H1 (cell line): Measurements from ENCODE around the gene NRP2. TPM values are rescaled to one million over a fixed set of nuclear protein-coding genes. Genes with fewer than 3 reads are reported as not detected.

Experiments used
- CTCF ChIA-PET: fragments of 300-600 bp; sonication (Branson Sonifier 250); formaldehyde crosslinking; loops from one replicate; lab custom pipeline; 2021; ENCODE audit not compliant: partially characterized antibody; lab: Charles Lee
- POLR2A ChIA-PET: fragments of 300-600 bp; sonication (Branson Sonifier 250); formaldehyde crosslinking; loops from one replicate; lab custom pipeline; 2021; ENCODE audit warnings: inconsistent platforms; ENCODE audit not compliant: partially characterized antibody; lab: Charles Lee
- DNase-seq, 2 experiments: peaks; one replicate each; pipeline versions ENCODE4 v3.0.0 to v3.0.0-alpha.2; 2010 to 2022; ENCODE audit warnings: low spot score in 2 of 2, low read depth in 1 of 2, mixed read lengths in 1 of 2
- FAIRE-seq: peaks from 2 replicates; lab custom pipeline; 2011; peaks lifted over from hg19 to GRCh38; lab: Jason Lieb, UNC
- H2AFZ ChIP-seq: 2 replicates; pipeline ENCODE4 v1.8.1; 2012; ENCODE audit warnings: low read length, inconsistent platforms
- H2AK5ac ChIP-seq: 2 replicates; pipeline ENCODE4 v1.6.1; 2013; ENCODE audit warnings: low read depth, low read length
- H2BK120ac ChIP-seq: replicated peaks from 2 replicates; pipeline ENCODE3; 2013; ENCODE audit warnings: low read depth, low read length, inconsistent platforms
- H2BK12ac ChIP-seq: 2 replicates; pipeline ENCODE4 v1.6.1; 2013; ENCODE audit warnings: low read depth, low read length
- H2BK15ac ChIP-seq: 2 replicates; pipeline ENCODE4 v1.6.1; 2013; ENCODE audit warnings: low read length
- H2BK20ac ChIP-seq: 2 replicates; pipeline ENCODE4 v1.6.1; 2013; ENCODE audit warnings: low read length
- H2BK5ac ChIP-seq: 2 replicates; pipeline ENCODE4 v1.6.1; 2013; ENCODE audit warnings: low read depth, low read length
- H3K14ac ChIP-seq: 2 replicates; pipeline ENCODE4 v1.6.1; 2013; ENCODE audit warnings: inconsistent platforms; ENCODE audit not compliant: insufficient read length
- H3K18ac ChIP-seq: 2 replicates; pipeline ENCODE4 v1.6.1; 2013; ENCODE audit warnings: low read length; ENCODE audit errors: extremely low read depth
- H3K23ac ChIP-seq: 2 replicates; pipeline ENCODE4 v1.6.1; 2013; ENCODE audit warnings: inconsistent platforms; ENCODE audit not compliant: insufficient read length
- H3K23me2 ChIP-seq: 2 replicates; pipeline ENCODE4 v1.6.1; 2013; ENCODE audit warnings: low read depth, low read length
- H3K27ac ChIP-seq: 2 replicates; pipeline ENCODE4 v1.6.1; 2011; ENCODE audit warnings: low read depth, low read length, inconsistent platforms
- H3K27me3 ChIP-seq, 4 experiments: replicated peaks in 1 of 4; 1 replicate in 1 of 4; 2 replicates in 3 of 4; pipeline versions ENCODE4 v1.6.1 to v1.8.1; 2011 to 2013; ENCODE audit warnings: low read length in 3 of 4, mild to moderate bottlenecking in 3 of 4, inconsistent platforms in 2 of 4, mixed read lengths in 2 of 4, moderate library complexity in 1 of 4; ENCODE audit not compliant: control insufficient read depth in 3 of 4, insufficient read depth in 3 of 4; ENCODE audit errors: extremely low read depth in 1 of 4
- H3K36me3 ChIP-seq, 4 experiments: 2 replicates each; pipeline versions ENCODE4 v1.6.1 to v1.8.1; 2011 to 2013; ENCODE audit warnings: mild to moderate bottlenecking in 4 of 4, low read length in 3 of 4, moderate library complexity in 2 of 4, control low read depth in 1 of 4, inconsistent platforms in 1 of 4; ENCODE audit not compliant: insufficient read depth in 4 of 4, control insufficient read depth in 2 of 4
- H3K4ac ChIP-seq: replicated peaks from 2 replicates; pipeline ENCODE3; 2013; ENCODE audit warnings: low read length, low read depth, mixed read lengths, inconsistent platforms; ENCODE audit not compliant: insufficient read length
- H3K4me1 ChIP-seq, 4 experiments: replicated peaks in 1 of 4; 1 replicate in 1 of 4; 2 replicates in 3 of 4; pipeline versions ENCODE4 v1.6.1 to v1.8.1; 2011 to 2013; ENCODE audit warnings: low read length in 3 of 4, inconsistent platforms in 2 of 4, mixed read lengths in 1 of 4; ENCODE audit not compliant: insufficient read depth in 4 of 4, control insufficient read depth in 3 of 4
- H3K4me2 ChIP-seq, 2 experiments: 2 replicates each; pipeline versions ENCODE4 v1.6.1 to v1.8.1; 2011 to 2013; ENCODE audit warnings: low read depth in 2 of 2, low read length in 2 of 2, control low read depth in 1 of 2, inconsistent platforms in 1 of 2, mild to moderate bottlenecking in 1 of 2; ENCODE audit not compliant: insufficient read depth in 1 of 2
- H3K4me3 ChIP-seq, 4 experiments: fragments of 200-600, 300-600 bp in 1 of 4; sonication (generic), shearing (Covaris generic), sonication (Bioruptor Twin) in 1 of 4; 2 replicates each; pipeline versions ENCODE4 v1.5.1 to v1.8.1; 2011 to 2016; ENCODE audit warnings: low read length in 4 of 4, low read depth in 3 of 4, control low read depth in 2 of 4, inconsistent platforms in 2 of 4, mild to moderate bottlenecking in 2 of 4, mixed read lengths in 1 of 4, moderate library complexity in 1 of 4; ENCODE audit not compliant: insufficient read depth in 2 of 4; ENCODE audit errors: extremely low read depth in 1 of 4
- H3K56ac ChIP-seq: replicated peaks from 2 replicates; pipeline ENCODE3; 2013; ENCODE audit warnings: low read depth, mild to moderate bottlenecking, mixed read lengths, low read length, inconsistent platforms; ENCODE audit not compliant: insufficient read length
- H3K79me1 ChIP-seq: 2 replicates; pipeline ENCODE4 v1.6.1; 2013; ENCODE audit warnings: low read depth, low read length, control low read depth
- H3K79me2 ChIP-seq, 2 experiments: 2 replicates each; pipeline versions ENCODE4 v1.6.1 to v1.8.1; 2012 to 2013; ENCODE audit warnings: low read length in 2 of 2, mild to moderate bottlenecking in 2 of 2, inconsistent platforms in 1 of 2; ENCODE audit not compliant: insufficient read depth in 2 of 2, control insufficient read depth in 1 of 2
- H3K9ac ChIP-seq, 4 experiments: replicated peaks in 1 of 4; 1 replicate in 1 of 4; 2 replicates in 3 of 4; pipeline versions ENCODE4 v1.6.1 to v1.8.1; 2011 to 2013; ENCODE audit warnings: low read depth in 3 of 4, low read length in 3 of 4, control low read depth in 2 of 4, mild to moderate bottlenecking in 2 of 4, moderate library complexity in 2 of 4, inconsistent platforms in 1 of 4; ENCODE audit errors: extremely low read depth in 1 of 4
- H3K9me3 ChIP-seq, 2 experiments: 2 replicates each; pipeline versions ENCODE4 v1.6.1 to v1.8.1; 2012 to 2013; ENCODE audit warnings: mild to moderate bottlenecking in 2 of 2, moderate library complexity in 2 of 2, control low read depth in 1 of 2, inconsistent platforms in 1 of 2, low read depth in 1 of 2, low read length in 1 of 2, mixed read lengths in 1 of 2; ENCODE audit not compliant: insufficient read depth in 2 of 2
- H4K20me1 ChIP-seq, 2 experiments: replicated peaks in 1 of 2; 2 replicates each; pipeline versions ENCODE3 to v1.8.1; 2011 to 2013; ENCODE audit warnings: inconsistent platforms in 2 of 2, low read length in 2 of 2, mild to moderate bottlenecking in 1 of 2; ENCODE audit not compliant: insufficient read depth in 2 of 2, control insufficient read depth in 1 of 2
- H4K5ac ChIP-seq: 2 replicates; pipeline ENCODE4 v1.6.1; 2013; ENCODE audit warnings: low read length, low read depth, mixed read lengths, inconsistent platforms; ENCODE audit not compliant: insufficient read length
- H4K8ac ChIP-seq: 2 replicates; pipeline ENCODE4 v1.8.0; 2013; ENCODE audit warnings: mild to moderate bottlenecking, moderate library complexity, low read length, inconsistent platforms; ENCODE audit not compliant: insufficient read depth; ENCODE audit errors: extremely low read depth
- H4K91ac ChIP-seq: replicated peaks from 2 replicates; pipeline ENCODE3; 2013; ENCODE audit warnings: low read length, mixed read lengths, inconsistent platforms; ENCODE audit not compliant: insufficient read length
- ATF2 ChIP-seq: IDR thresholded peaks from 2 replicates; pipeline ENCODE4 v1.6.1; 2012; ENCODE audit warnings: low read length, inconsistent platforms
- CTBP2 ChIP-seq: IDR thresholded peaks from 2 replicates; pipeline ENCODE4 v1.7.0; 2011; ENCODE audit warnings: borderline replicate concordance, mild to moderate bottlenecking, moderate library complexity, mixed read lengths, low read length; ENCODE audit not compliant: insufficient read depth, insufficient read length
- EZH2 ChIP-seq: fragments of 200-600 bp; sonication (generic); IDR thresholded peaks from 2 replicates; pipeline ENCODE4 v1.7.1; 2012; ENCODE audit warnings: low read depth, mild to moderate bottlenecking, moderate library complexity, low read length, inconsistent platforms; ENCODE audit not compliant: severe bottlenecking
- GTF2F1 ChIP-seq: IDR thresholded peaks from 2 replicates; pipeline ENCODE4 v1.6.1; 2012; ENCODE audit warnings: low read depth, low read length, improper control_type of control experiment, borderline replicate concordance
- HDAC2 ChIP-seq, 2 experiments: fragments of 300-600 bp in 1 of 2; sonication (generic) in 1 of 2; IDR thresholded peaks; 2 replicates each; pipeline ENCODE4 v1.6.1; 2011 to 2012; ENCODE audit warnings: low read depth in 2 of 2, low read length in 2 of 2, mild to moderate bottlenecking in 2 of 2, moderate library complexity in 2 of 2, borderline replicate concordance in 1 of 2, inconsistent platforms in 1 of 2
- KDM1A ChIP-seq: fragments of 200-600, 300-600 bp; sonication (generic); IDR thresholded peaks from 2 replicates; pipeline ENCODE4 v1.7.1; 2016; ENCODE audit warnings: mild to moderate bottlenecking, low read length, borderline replicate concordance
- MAFK ChIP-seq: IDR thresholded peaks from 2 replicates; pipeline ENCODE4 v1.6.1; 2012; ENCODE audit warnings: low read depth, mild to moderate bottlenecking, improper control_type of control experiment, low read length
- POLR2A ChIP-seq, 2 experiments: IDR thresholded peaks; 1 replicate in 1 of 2; 2 replicates in 1 of 2; pipeline ENCODE4 v1.6.1; 2011; ENCODE audit warnings: low read depth in 2 of 2, low read length in 2 of 2, mild to moderate bottlenecking in 2 of 2; ENCODE audit errors: control extremely low read depth in 1 of 2
- RNF2 ChIP-seq: fragments of 200-900, 300-1000 bp; sonication (generic); IDR thresholded peaks from 2 replicates; pipeline ENCODE4 v1.7.1; 2016; ENCODE audit warnings: borderline replicate concordance, low read depth, mild to moderate bottlenecking, antibody characterized with exemption, low read length; ENCODE audit not compliant: poor library complexity, severe bottlenecking; ENCODE audit errors: missing control alignments
- SIN3A ChIP-seq, 2 experiments: IDR thresholded peaks in 1 of 2; conservative IDR thresholded peaks in 1 of 2; 2 replicates each; pipeline ENCODE4 v1.6.1; 2011 to 2012; ENCODE audit warnings: low read length in 2 of 2, improper control_type of control experiment in 1 of 2, low read depth in 1 of 2, mild to moderate bottlenecking in 1 of 2
- YY1 ChIP-seq: IDR thresholded peaks from 2 replicates; pipeline ENCODE4 v1.6.1; 2011; ENCODE audit warnings: low read depth, mild to moderate bottlenecking, low read length
- WGBS, 2 experiments: shearing (Covaris generic) in 1 of 2; methylation state at CpG; one replicate each; pipeline versions ENCODE4 v1.1.6 to v1.1.7; 2013 to 2015; ENCODE audit warnings: low lambda C conversion rate in 2 of 2, mixed read lengths in 2 of 2, inconsistent platforms in 1 of 2, low coverage in 1 of 2, missing lambda C conversion rate in 1 of 2; ENCODE audit not compliant: insufficient replicate concordance in 2 of 2, insufficient coverage in 1 of 2, insufficient read length in 1 of 2; ENCODE audit errors: extremely low coverage in 1 of 2, missing lambda C conversion rate in 1 of 2; 5-methylcytosine and 5-hydroxymethylcytosine counted together
- polyA plus RNA-seq, 7 experiments: library from polyadenylated mRNA; depleted of rRNA in 3 of 7; stranded (reverse) in 5 of 7; unstranded in 2 of 7; fragments of >200 nt in 5 of 7; fragments of 200-250 nt in 2 of 7; gene quantifications; 1 replicate in 5 of 7; 2 replicates in 1 of 7; 4 replicates in 1 of 7; pipeline versions ENCODE4 v1.2.1 to v1.2.3, GENCODE V29; 2011 to 2013; ENCODE audit warnings: missing spikeins in 2 of 7, mixed read lengths in 2 of 7
- total RNA-seq: library from RNA; stranded (reverse); fragmentation: NEBNext Ultra II Directional; extraction: Animal tissue kit (Norgen Biotek cat#: 25700); gene quantifications from 2 replicates; pipeline ENCODE4 v1.2.1, GENCODE V29; 2021

Gene NRP2
- total and polyA plus RNA-seq, 2 of the 8 experiments (the other 6 are each of a cell fraction or from before 2014, with no cell fraction given): 32.0 to 37.8 TPM

- no peak overlapping the region for H2AK5ac ChIP-seq
- H3K36me3 ChIP-seq: no peaks in the 10 kb centered on the region; a peak in 1 of 8 replicates
- H3K23ac ChIP-seq: no peak overlapping the region
- peak in 1 of 2 experiments; percentile 3 for DNase-seq
- H3K4me1 ChIP-seq: peaks cover 0 to 2% (median 0%) of the 10 kb centered on the region in 4 experiments; a peak in 2 of 7 replicates
- H3K79me2 ChIP-seq: no peaks in the 10 kb centered on the region
- no peak overlapping the region for H3K4me3 ChIP-seq
- ChIA-PET CTCF (interaction anchor here (1.2 to 3.6 kb wide), 6 partner anchors 10 to 339 kb away, joined by 3 to 18 read pairs (median 6); no protein-coding TSS in a partner anchor), POLR2A (no interaction called here)
- H3K14ac ChIP-seq: no peak overlapping the region
- no peaks in the 10 kb centered on the region for H3K23me2 ChIP-seq
- H3K4ac ChIP-seq: no peak overlapping the region
- no peak overlapping the region for H4K8ac ChIP-seq
- H3K9me3 ChIP-seq: no peaks in the 10 kb centered on the region
- no peak overlapping the region for H2AFZ ChIP-seq
- H3K27ac ChIP-seq: no peak overlapping the region
- no peak overlapping the region for H2BK20ac ChIP-seq
- no peak for FAIRE-seq
- H4K5ac ChIP-seq: no peak overlapping the region
- no peak overlapping the region for H4K91ac ChIP-seq
- no peak overlapping the region for H3K4me2 ChIP-seq
- H3K56ac ChIP-seq: no peak overlapping the region
- no peak overlapping the region for H2BK15ac ChIP-seq
- H2BK12ac ChIP-seq: no peak overlapping the region
- H3K9ac ChIP-seq: no peak overlapping the region
- no peaks in the 10 kb centered on the region for H3K79me1 ChIP-seq
- H3K18ac ChIP-seq: no peak overlapping the region
- no peaks in the 10 kb centered on the region for H4K20me1 ChIP-seq
- peaks cover 0 to 1% (median 0%) of the 10 kb centered on the region in 4 experiments; a peak in 1 of 7 replicates for H3K27me3 ChIP-seq
- 94% methylated on average over 5 of the region's 5 CpGs; no CpG with 5 or more reads in 1 of the 2 experiments for WGBS, 2 experiments
- no peak overlapping the region for H2BK120ac ChIP-seq
- no peak overlapping the region for H2BK5ac ChIP-seq
- TF ChIP-seq RNF2 (no peak), CTBP2 (no peak), MAFK (no peak), YY1 (no peak), POLR2A (IDR thresholded peaks at IDR 0.05; ENCODE audit: control extremely low read depth in 1 of 2, low read depth in 2 of 2, low read length in 2 of 2) (no peak), EZH2 (no peak), ATF2 (no peak), GTF2F1 (no peak), HDAC2 (IDR thresholded peaks at IDR 0.05; ENCODE audit: borderline replicate concordance in 1 of 2, low read depth in 2 of 2, low read length in 2 of 2) (no peak), KDM1A (no peak), SIN3A (conservative IDR thresholded peaks at IDR 0.05 in 1 of 2, IDR thresholded peaks at IDR 0.05 in 1 of 2; ENCODE audit: low read depth in 1 of 2, low read length in 2 of 2) (no peak)
These were observed 21.0 kb upstream of the NRP2 start for GRCh38 chr2:205661281-205661680.
